CD4-positive, alpha-beta T cell treated with Interleukin-12 subunit alpha and Interleukin-12 subunit beta, for 1 hour (primary cell): ENCODE measurements around the gene PEX10.
"Not testable (repeated sequence)": the region's sequence is repeated elsewhere in the genome, so short reads cannot be mapped to it uniquely, and the experiment has no call there.

Experiments used
- DNase-seq: peaks from one replicate; pipeline ENCODE4 v3.0.0-alpha.2; 2020

Gene PEX10

DNA sequence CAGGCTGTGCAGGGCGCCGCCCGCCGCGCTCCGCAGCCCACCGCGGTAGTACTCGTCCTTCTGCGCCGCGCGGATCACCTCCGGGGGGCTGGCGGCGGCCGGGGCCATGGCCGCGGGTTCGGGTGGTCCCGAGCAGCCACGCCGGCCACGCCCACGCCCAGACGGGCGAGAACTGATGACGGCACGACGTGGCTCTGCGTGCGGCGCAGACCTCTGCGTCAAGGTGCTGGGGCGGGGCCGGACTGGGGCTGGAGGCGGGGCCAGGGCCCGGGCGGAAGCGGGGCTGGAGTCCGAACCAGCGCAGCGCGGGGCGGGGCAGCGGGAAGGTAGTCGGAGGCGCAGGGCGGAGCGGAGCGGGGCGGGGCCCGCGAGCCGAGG, at the start of gene PEX10:
Gene PEX10 (minus strand): TSS at position 170 of the 378 bp plus-strand sequence. CDS start 62 bp downstream, at position 108.
- peak; percentile 99 for DNase-seq

DNA sequence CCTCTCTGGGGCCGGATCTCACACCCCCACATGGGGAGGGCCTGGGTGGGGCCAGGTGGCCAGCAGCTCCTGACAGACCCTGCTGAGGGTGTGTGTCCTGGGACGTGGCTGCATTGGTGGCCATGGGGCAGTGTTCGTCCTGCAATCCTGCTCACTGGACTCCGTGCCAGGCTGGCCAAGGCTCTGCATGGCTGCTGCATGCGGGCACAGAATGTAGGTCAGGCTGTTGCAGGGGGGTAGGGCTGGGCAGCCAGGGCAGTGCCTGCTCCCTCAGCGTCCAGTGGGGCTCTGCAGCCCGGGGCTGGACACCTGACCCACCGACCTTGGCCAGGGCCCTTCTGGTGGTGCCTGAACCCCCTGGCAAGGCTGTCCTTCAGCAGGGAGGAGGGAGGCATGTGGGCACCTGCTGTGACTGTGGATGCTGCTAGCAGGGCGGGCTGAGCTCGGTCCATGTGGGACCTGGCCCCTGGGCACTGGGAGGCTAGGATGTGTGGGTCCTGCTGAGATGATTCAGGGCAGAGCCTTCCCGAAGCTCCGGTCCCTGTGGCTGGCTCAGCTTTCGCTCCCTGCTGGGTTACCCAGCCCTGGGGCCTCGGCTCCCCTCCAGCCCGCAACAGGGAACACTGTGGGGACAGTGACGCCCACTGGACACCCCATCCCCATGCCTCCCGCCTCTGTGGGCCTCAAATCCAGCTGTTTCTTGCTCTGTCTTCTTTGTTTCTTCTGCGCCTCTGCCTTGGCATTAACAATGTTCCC, 48.8 kb upstream of the PEX10 start:
- no peak for DNase-seq

DNA sequence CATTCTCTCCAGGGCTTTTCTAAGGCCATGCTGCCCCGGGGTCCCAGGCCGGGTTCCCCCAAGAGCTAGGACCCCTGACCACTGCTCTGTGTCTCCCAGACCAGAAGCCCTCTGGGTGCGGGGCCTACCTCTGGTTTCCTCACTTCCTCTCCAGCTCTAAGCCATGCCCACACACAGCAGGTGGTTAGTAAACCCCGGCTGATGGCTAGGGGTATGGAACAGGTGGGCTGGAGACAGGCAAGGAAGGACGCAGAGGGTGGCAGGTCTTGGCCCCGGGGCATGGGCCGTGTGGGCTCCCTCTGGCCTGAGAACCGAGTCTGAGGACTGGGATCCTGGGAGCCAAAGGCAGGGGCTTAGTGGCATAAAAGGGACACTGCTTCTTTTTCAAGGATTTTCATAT, 47.8 kb upstream of the PEX10 start:
- DNase-seq, result no peak

DNA sequence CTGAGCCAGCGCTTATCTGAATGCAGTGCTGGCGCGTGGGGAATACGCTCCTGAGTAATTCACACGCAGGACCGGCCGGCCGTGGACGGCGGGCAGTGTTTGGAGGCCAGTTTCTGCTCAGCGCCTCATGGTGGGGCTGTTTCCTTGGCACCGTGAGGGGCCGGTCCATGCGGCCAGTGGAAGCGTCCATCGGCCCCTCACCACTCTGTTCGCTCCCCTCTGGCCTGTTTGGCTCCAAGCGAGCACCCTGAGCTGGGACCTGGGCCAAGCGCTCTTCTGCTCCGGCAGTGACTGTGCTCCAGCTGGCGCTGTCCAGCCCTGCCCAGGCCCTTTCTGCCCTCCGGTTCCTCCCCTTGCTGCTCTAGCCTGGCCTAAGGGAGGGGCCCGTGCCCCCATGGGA, 47.4 kb upstream of the PEX10 start:
- no peak for DNase-seq

DNA sequence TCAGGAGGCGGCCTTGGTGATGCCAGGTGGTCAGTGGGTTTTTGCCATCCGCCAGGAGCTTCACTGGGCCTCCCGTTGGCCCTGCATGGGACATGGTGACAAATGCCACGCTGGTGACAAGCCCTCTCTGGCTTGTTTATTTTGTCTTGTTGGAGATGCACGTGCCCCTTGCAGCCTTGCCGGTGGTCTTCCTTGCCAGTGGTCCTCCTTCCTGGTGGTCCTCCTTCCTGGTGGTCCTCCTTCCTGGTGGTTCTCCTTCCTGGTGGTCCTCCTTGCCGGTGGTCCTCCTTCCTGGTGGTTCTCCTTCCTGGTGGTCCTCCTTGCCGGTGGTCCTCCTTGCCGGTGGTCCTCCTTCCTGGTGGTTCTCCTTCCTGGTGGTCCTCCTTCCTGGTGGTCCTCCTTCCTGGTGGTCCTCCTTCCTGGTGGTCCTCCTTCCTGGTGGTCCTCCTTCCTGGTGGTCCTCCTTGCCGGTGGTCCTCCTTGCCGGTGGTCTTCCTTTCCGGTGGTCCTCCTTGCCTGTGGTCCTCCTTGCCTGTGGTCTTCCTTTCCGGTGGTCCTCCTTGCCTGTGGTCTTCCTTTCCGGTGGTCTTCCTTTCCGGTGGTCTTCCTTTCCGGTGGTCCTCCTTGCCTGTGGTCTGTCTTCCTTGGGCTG, 46.9 kb upstream of the PEX10 start:
- not testable (repeated sequence) for DNase-seq

DNA sequence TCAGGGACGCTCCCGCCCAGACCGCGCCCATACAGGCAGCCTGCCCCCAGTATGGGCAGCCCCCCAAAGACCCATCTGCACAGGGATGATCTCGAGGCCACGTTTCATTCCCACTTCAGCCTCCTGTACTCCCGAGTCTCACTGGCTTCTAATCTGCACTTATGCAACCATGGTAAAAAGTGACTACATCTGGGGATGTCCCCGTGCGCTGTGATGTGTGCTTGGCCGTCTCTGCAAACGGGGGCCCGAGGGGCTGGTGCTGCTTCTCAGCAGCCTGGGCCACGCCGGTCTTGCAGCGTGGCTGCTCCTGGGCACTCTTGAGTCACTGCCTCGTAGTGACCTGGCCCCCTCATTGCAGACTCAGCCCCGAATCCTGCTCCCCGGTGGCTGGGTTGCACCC, 46.3 kb upstream of the PEX10 start:
- no peak for DNase-seq

DNA sequence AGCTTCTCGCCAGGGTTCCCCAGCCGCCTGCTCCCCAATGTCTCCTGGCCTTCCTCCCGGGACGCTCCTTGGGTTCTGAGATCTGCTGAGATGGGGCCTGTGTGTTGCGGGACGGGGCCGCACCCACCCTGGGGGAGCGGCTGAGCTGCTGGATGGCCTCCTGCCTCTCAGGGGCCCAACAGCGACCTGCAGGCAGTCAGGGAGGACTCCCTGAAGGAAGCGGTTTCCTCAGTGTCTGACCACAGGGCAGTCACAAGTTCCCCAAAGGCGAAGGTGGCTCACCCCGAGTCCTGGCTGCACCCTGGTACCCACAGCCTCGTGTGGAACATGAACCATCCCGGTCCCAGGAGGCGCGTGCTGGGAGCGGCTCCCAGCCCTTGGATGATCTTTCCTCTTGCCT, 45.1 kb upstream of the PEX10 start:
- DNase-seq, result no peak

DNA sequence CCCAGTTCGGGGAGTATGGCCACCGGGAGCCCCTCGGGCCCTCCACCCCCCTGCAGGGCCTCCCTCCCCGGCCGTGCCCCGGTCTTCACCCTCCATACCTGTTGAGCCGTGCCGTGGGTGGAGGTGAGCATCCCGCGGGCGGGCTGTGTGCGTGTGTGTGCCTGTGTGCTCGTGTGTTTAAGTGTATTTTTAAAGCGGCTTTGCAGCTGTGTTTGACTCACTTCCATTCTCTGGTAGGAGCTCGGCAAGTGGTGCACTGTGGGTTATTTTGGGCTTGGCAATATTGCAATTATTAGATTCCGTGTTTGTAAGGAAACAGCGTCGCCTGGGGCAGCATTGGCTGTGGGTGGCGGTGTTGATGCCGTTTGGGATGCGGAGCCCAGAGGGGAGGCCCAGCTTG, 43.4 kb upstream of the PEX10 start:
- no peak for DNase-seq

DNA sequence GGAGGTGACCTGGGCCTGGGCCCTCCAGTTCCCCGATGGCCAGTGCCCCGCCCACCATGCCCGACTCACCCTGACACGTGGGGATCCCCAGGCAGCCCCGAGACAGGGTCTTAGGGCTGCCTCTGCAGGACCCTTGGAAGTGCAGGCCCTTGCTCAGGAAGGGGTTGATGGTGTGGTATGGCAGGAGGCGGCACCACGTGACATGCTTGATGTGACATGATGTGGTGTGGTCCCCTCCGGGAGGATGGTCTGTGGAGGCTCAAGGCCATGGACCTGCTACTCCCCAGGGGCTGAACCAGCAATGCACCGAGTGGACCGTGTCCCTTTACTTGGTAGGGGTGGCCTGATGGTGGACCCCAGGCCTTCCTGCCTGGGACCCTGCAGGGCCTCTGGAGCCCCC, 41.9 kb upstream of the PEX10 start:
- DNase-seq, result no peak

DNA sequence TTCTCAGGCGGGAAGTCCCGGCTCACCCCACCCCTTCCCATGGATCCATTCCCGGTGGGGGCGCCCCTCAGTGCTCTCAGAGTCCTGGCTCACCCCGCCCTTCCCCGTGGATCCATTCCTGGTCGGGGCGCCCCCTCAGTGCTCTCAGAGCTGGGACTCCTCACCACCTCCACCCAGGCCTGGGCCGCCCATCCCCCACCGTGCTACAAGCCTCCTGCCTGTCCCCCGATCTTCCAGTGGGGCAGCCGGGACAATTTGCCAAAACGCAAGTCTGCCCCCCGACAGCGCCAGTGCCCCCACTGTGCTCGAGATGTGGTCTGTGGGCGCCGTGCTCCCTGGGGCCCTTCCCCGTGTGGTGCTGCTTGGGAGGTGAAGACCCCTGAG, 40.6 kb upstream of the PEX10 start:
- no peak for DNase-seq

DNA sequence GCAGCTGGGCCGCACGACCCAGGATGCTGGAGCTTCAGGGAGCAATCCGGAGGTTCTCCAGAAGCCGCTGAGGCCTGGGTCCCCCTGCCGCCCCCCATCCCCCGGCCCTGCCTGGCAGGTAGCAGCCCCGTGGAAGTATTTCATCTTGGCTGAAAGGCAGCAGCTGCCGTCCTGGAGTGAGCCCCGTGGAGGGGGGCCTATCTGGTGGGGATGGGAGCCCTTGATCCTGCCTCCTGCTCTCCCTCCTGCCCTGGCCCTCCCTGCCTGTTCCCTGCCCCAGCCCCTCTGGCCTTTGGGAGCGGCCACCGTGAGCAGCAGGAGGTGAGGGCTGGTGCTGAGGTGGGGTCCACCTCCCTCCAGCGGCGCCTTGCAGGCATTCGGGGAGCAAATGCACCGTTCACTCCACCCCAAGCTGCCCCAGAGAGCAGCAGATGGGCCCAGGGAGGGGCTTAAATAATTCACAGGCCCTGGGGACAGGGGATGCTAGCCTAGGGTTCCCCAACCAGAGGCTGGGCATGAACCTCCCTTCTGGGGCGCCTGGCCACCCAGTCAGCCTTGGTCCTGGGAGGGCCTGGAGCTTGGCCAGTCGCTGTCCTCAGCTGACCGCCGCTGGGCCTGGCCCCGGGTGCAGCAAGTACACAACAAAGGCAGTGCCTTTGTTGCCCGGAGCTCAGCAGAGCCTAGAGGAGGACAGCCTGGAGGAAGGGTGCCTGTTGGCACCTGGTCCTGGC, 40.0 kb upstream of the PEX10 start:
- no peak for DNase-seq

DNA sequence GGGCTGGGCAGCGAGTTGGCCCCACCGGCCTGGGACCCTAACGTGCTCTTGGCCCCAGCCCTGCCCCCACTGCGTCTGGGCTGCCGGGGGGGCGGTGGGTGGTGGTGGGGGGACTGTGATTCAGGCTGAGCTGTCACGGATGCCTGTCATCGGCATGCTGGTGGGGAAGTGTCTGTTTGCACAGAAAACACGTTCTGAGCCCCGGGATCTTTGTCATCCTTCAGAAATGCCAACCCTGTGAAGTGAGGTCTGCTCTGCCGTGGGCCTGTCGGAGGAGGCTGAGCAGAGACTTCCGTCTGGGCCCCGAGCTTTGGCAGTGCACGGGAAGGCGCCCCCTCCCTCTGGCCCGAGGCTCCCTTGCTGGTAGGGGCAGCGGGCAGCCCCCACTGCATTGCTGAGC, 39.4 kb upstream of the PEX10 start:
- no peak for DNase-seq

DNA sequence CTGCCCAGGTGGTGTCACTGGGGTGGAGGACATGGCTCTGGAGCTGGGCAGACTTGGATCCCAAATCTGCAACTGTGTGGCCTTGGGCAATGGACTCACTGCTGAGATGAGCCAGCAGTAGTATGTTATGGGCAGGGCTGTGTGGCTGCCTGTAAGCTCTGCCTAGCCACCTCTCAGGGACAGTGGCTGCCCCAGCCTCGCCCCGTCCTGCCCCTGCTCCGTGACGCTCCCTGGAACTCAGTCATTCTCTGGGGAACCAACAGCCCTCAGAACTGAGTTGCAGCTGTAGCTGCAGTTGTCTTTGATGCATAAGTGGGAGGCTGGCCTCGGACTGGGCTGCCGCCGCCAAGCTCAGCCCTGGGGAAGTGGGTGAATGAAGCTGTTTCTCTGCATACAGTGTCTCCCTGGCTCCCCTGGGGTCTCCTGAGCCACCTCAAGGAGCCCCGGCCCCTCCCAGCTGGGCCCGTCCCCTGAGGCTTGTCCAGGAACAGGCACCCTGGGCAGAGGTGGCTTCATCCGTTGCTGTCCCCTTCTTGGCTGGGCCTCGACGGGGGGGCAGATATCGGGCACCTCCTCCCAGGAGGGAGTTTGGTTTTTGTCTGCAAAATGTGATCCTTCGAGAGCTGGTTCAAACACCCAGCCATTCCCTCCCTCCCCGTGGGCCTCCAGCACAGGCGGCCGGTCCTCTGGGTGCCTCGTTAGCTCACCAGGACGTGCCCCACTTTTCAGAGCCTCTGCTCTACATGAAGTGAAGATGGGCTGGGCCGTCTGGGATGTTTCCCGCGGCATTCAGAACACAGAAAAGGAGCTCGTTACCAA, 37.5 kb upstream of the PEX10 start:
- no peak for DNase-seq

DNA sequence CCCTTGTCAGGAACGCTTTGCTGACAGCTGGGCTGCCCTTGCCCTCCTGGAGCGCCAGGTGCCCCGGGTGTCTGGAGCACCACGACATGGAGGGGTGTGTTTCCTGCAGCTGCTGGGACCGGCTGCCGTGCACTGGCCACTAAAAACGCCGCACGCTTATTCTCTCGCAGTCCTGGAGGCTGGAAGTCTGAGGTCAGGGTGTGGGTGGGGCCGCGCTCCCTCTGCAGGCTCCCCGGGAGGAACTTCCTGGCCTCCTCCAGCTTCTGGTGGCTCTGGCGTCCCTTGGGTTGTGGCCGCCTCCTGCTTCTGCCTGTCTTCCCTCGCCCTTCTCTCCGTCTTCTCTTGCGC, 35.7 kb upstream of the PEX10 start:
- DNase-seq, result no peak

DNA sequence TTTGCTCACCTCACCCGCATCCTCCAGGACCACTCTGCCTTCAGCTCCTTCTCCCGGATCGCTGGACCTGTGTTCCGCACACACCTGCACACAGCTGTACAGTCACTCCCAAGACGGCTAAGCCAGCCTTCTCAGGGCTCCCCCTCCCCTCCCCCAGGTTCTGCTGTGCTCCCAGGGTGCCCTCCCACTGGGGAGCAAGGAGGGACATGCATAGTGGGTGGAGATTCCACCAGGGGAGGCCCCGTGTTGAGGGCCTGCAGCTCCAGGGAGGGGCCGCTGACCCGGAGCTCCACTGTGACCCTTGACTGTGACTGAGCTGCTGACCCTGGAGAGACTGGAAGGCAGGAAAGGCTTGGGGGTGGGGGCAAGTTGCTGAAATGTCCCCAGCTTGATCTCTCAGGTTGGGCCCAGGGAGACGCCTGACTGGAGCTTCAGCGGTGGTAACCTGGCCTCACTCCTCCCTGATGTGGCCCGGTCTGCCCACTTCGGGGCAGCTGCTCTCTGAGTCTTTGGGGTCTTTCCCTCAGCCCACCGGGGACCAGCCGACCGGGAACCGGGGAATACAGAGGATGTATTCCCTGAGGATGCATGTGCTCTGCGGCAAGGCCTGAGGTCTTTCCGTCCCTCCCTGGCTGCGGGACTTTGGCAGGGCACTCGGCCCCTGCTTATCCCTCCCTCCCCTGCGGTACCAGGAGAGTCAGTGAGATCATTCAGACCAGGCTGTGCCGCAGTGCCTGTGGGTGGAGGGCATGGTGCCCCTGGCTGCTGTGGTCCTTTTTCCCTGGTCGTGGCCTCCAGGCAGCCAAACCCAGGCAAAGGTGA, 35.1 kb upstream of the PEX10 start:
- no peak for DNase-seq

DNA sequence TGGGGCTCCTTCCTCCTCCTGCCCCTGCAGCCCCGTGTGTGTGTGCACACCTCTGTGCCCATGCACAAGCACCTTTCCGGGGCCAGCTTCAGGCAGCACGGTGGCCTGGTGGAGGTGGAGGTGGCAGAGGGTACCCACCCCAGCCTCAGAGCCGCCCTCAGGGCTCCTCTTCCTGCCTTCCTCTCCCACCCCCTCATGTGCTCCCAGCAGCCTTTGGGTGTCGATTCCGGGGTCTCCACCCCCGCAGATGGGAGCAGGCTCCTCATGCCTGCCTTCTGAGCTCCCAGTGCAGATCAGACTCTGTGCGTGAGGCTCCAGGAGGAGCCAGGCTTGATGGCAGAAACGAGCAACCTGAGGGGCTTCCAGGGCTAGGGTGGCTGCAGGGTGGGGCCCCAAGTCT, 34.5 kb upstream of the PEX10 start:
- no peak for DNase-seq

DNA sequence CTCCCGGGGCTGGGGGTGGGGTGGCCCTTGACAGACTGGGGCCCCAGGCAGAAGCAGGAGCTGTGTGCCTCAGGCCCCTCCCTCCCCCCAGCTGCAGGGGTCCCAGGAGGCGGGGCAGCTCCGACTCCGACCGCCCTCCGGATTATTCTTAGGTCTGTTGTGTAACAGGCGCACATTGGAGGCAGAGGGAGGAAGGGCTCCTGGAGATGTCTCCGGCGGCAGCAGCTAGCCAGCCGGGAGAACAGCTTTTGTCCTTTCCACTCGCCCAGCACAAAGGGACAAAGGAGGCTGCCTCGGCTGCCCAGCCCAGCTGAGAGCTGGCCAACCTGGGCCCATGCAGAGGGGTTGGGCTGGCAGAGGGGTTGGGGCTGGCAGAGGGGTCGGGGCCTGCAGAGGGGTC, 34.0 kb upstream of the PEX10 start:
- no peak for DNase-seq

DNA sequence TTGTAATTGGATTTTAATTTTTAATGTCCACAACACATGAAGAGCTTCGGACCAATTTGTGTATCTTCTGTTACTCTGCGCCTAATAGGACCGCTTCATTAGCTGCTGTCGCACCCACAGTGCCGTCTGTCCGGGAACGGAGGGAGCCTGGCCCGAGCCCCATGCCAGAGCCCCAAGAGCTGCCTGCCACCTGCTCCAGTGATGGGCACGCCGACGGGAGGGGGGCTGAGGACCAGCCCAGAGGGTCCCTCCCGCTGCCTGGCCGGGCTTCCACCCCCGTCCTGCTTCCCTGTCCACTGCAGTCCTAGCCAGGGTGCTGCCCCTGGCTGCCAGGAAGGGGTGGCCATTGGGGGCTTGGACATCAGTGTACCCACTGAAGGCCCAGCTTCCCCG, 33.5 kb upstream of the PEX10 start:
- DNase-seq, result no peak

DNA sequence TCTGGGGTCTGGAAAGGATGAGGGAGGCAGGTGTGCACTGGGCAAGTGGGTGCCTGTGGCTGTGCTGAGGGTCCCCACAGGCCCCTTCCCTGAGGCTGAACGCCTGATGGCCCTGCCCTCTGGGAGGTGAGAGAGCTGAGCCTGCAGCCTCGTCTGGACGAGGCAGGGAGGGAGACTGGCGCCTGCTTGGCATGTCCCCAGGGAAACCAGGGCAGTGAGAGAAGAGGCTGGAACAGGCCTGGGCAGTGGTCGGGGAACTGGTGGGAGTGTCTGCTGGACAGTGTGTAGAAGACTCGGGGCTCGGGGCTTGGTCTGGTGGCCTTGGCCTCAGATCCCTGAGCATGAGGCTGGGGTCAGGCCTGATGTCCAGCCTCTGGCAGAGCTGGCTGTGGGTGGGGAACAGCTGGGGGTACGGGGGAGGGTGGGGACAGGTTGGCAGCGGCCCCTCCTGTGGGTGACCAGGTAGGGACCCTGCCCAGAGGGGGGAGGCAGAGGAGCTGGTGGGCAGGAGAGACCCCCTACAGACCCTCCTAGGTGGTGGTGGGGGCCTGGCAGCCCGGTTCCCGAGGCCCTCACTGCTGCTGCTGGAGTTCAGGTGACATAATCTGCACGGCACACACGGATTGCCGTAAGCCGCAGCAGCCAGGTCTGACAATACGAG, 32.9 kb upstream of the PEX10 start:
- DNase-seq, result no peak

DNA sequence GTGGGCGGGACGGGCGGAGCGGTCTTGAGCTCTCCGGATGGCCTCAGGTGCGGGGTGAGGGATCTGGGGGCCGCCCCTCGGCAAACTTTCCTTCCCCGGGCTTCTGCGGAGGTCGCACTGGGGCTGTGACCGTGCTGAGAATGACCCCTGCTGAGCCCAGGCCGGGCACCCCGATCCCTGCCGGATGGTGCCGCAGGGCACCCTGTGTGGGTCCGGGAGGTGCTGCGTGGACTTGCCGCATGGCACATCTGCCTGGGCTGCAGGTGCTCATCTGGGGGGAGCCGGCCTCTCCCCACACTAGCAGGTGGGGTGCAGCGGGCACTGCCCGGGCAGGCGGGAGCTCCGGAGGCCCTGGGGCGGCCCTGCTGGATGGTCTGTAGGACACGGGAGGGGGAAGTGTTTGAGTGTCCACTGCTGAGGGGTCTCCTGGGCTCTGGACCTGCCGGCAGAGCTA, 31.8 kb upstream of the PEX10 start:
- no peak for DNase-seq

DNA sequence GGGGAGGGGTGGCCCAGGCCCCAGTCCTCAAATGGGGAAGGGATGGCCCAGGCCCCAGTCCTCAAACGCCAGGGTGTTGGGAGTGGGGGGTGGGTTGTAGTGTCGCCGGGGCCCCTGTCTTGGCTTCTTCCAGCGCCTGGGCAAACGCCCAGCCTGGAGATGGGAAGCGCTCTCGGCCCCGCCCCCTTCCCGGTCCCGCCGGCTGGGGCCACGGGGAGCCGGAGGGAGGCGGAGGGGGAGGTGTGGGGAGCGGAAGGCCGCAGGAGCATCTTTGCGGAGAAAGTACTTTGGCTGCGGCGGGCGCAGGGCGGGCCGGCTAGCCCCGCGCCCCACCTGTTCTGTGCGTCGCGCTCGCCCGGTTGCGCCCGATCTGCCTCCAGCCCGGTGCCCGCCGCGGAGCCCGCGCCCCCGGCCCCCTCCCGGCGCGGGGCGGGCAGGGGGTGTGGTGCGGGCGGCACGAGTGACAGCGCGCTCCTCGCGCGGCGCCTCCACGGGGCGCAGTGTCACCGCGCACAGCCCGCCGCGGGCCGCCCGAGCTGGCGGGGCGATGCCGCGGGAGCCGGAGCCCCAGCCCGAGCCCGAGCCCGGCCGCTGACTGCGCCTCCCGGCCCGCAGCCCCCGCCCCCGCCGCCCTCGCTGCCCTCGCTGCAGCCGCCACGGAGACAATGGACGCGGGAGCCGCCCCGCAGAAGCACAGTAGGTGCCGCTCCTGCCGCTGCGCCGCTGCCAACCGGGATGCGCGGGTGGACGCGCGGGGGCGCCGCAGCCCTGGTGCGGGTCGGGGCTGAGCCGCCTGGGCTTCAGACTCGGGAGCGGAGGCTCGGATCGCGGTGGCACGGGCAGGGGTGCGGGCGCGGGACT, 31.1 kb upstream of the PEX10 start:
- peak; percentile 27 for DNase-seq
